Adrenal gland (tissue), 5 donors: ENCODE results near the gene MCCC1.

Experiments
- POLR2A ChIP-seq, 2 donors: fragments of 450-650 bp; IDR thresholded peaks; one replicate each; pipeline ENCODE4 v1.6.1; 2017; ENCODE audit warnings: antibody characterized with exemption in 2 of 2, mild to moderate bottlenecking in 2 of 2, moderate library complexity in 1 of 2
- TF ChIP-seq, protein P1 (sequence below), 6 experiments: fragments of 450-650 bp in 4 of 6; fragments of 200-600 bp in 2 of 6; sonication (generic) in 1 of 6; IDR thresholded peaks; 1 replicate in 5 of 6; 2 replicates in 1 of 6; pipeline versions ENCODE4 v1.5.1 to v1.8.0; 2016 to 2021; ENCODE audit warnings: antibody characterized with exemption in 6 of 6, mild to moderate bottlenecking in 2 of 6, moderate library complexity in 1 of 6
- donor health status: DM: no; HTN: no; CAD: no.

DNA sequence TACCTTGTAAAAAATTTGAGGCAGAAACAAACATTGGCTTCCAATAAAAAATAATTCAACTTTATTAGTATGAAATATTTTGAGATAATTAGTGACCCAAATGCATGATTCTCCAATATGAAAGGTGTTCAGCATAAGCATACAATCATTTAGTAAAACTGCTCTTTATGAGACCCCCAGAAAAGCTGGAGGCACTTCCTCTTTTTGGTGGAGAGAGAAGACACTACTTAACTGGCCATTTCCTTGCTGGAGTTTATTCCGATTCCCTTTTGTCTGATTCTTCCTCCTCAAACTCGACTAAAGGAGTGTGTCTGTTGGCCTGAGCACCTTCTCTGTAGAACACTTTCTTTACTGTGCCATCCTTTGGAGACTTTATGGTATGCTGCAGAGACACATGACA lies 84.1 kb downstream of the MCCC1 start:
- TF ChIP-seq, protein P1, sequence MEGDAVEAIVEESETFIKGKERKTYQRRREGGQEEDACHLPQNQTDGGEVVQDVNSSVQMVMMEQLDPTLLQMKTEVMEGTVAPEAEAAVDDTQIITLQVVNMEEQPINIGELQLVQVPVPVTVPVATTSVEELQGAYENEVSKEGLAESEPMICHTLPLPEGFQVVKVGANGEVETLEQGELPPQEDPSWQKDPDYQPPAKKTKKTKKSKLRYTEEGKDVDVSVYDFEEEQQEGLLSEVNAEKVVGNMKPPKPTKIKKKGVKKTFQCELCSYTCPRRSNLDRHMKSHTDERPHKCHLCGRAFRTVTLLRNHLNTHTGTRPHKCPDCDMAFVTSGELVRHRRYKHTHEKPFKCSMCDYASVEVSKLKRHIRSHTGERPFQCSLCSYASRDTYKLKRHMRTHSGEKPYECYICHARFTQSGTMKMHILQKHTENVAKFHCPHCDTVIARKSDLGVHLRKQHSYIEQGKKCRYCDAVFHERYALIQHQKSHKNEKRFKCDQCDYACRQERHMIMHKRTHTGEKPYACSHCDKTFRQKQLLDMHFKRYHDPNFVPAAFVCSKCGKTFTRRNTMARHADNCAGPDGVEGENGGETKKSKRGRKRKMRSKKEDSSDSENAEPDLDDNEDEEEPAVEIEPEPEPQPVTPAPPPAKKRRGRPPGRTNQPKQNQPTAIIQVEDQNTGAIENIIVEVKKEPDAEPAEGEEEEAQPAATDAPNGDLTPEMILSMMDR (IDR thresholded peaks at IDR 0.05) = no peak
- no peak for TF ChIP-seq POLR2A (IDR thresholded peaks at IDR 0.05)
